WTC11 (cell line): Measurements from ENCODE around the gene ERBB4.

Source experiments
- CBFB ChIP-seq: sonication (generic); formaldehyde crosslinking; IDR thresholded peaks from 2 replicates; pipeline ENCODE4 v1.8.1; 2022; ENCODE audit warnings: mild to moderate bottlenecking, low read depth, missing genetic modification reagents
- EMX1 ChIP-seq: fragments of 250-450 bp; sonication (Bioruptor Pico); IDR thresholded peaks from 2 replicates; pipeline ENCODE4 v1.8.0; 2021; ENCODE audit warnings: mild to moderate bottlenecking
- MYBL2 ChIP-seq: sonication (generic); formaldehyde crosslinking; IDR thresholded peaks from 2 replicates; pipeline ENCODE4 v1.8.1; 2023; ENCODE audit warnings: mild to moderate bottlenecking, moderate library complexity, missing genetic modification reagents
- SP1 ChIP-seq: sonication (generic); formaldehyde crosslinking; conservative IDR thresholded peaks from 2 replicates; pipeline ENCODE4 v1.8.1; 2022; ENCODE audit warnings: missing genetic modification reagents

DNA sequence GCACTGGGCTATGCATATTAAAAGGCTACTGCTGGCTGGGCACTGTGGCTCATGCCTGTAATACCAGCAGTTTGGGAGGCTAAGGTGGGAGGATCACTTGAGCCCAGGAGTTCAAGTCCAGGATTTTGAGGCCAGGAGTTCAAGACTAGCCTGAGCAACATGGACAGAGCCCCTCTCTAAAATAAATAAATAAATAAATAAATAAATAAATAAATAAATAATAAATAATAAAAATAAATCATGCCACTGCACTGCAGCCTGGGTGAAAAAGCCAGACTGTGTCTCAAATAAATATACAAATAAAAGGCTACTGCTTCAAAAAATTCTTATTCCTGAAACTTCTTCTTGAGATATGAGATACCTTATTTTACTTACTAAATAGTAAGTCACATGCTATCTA, 439.6 kb downstream of the ERBB4 start:
- TF ChIP-seq EMX1 (CRISPR knock-in tag) (no peak), SP1 (CRISPR knock-in tag) (no peak), MYBL2 (CRISPR knock-in tag) (no peak), CBFB (CRISPR knock-in tag) (no peak)
